ENCODE measurements around the gene OR10V1. TPM values are rescaled to one million over a fixed set of nuclear protein-coding genes. Genes with fewer than 3 reads are reported as not detected.
A peak's percentile ranks its signal among the peaks of the same experiment; 100 is the strongest.

Gene OR10V1
- total and polyA plus RNA-seq, 8 donors: not detected

GRCh38 chr11:59669611-59670009 lies 44.0 kb downstream of the OR10V1 start:
- peak overlapping the region; percentile 98 to 99 for H3K27ac ChIP-seq
- no peaks in the 10 kb centered on the region for H3K9me3 ChIP-seq
- peak overlapping the region; percentile 38 to 89 for H3K4me3 ChIP-seq
- no peaks in the 10 kb centered on the region for H3K27me3 ChIP-seq
- TF ChIP-seq CTCF (IDR thresholded peaks at IDR 0.05): no peak
- ATAC-seq (peak; percentile 52), DNase-seq (peak in 3 of 4 donors; percentile 52 to 86 (median 61))
- intact Hi-C loops (cut with DNase I): no loop called here
- H3K4me1 ChIP-seq: peaks cover 19 to 45% of the 10 kb centered on the region in 2 donors
- peaks cover 0 to 21% of the 10 kb centered on the region in 2 donors for H3K36me3 ChIP-seq

GRCh38 chr11:59668950-59669610 lies 44.6 kb downstream of the OR10V1 start, which contains the start of gene PATL1:
PATL1 (minus strand) TSS chr11:59669037; CDS start chr11:59668895, 142 bp downstream.
- Histone ChIP-seq H3K27ac (peak within 1 kb of the TSS; percentile 98 to 99), H3K4me1 (peaks cover 19 to 50% of the 10 kb centered on the region in 2 donors), H3K9me3 (no peaks in the 10 kb centered on the region), H3K27me3 (no peaks in the 10 kb centered on the region), H3K4me3 (peak within 1 kb of the TSS; percentile 77 to 89), H3K36me3 (peaks cover 0 to 27% of the 10 kb centered on the region in 2 donors)
- no peak for TF ChIP-seq CTCF (IDR thresholded peaks at IDR 0.05)
- DNase-seq: peak; percentile 100
- peak; percentile 94 for ATAC-seq
- intact Hi-C loops (cut with DNase I): no loop called here

- intact Hi-C loops (cut with DNase I): no loop called here
- ATAC-seq (peak; percentile 39), DNase-seq (peak; percentile 38 to 85 (median 70))
Measured at GRCh38 chr11:59668188-59668949, 45.3 kb downstream of the OR10V1 start.

GRCh38 chr11:59667812-59668187 lies 45.8 kb downstream of the OR10V1 start:
- intact Hi-C loops (cut with DNase I): no loop called here
- DNase-seq: no peak

More at GRCh38 chr11:59668188-59668949, 45.3 kb downstream of the OR10V1 start:
- no peak for TF ChIP-seq CTCF (IDR thresholded peaks at IDR 0.05)
- Histone ChIP-seq H3K4me1 (peaks cover 19 to 58% of the 10 kb centered on the region in 2 donors), H3K36me3 (peaks cover 0 to 34% of the 10 kb centered on the region in 2 donors), H3K9me3 (no peaks in the 10 kb centered on the region), H3K27ac (peak overlapping the region; percentile 98 to 99), H3K27me3 (no peaks in the 10 kb centered on the region), H3K4me3 (peak overlapping the region; percentile 77 to 89)

More at GRCh38 chr11:59667812-59668187, 45.8 kb downstream of the OR10V1 start:
- ATAC-seq: no peak
- H3K36me3 ChIP-seq: peaks cover 0 to 39% of the 10 kb centered on the region in 2 donors
- peak overlapping the region; percentile 98 to 99 for H3K27ac ChIP-seq
- peaks cover 19 to 63% of the 10 kb centered on the region in 2 donors for H3K4me1 ChIP-seq
- no peaks in the 10 kb centered on the region for H3K9me3 ChIP-seq
- TF ChIP-seq CTCF (IDR thresholded peaks at IDR 0.05): no peak
- peak overlapping the region; percentile 77 to 89 for H3K4me3 ChIP-seq
- H3K27me3 ChIP-seq: no peaks in the 10 kb centered on the region
